Right renal pelvis (tissue), 4 donors: ENCODE data around the gene KIF26A. TPM values are rescaled to one million over a fixed set of nuclear protein-coding genes. Genes with fewer than 3 reads are reported as not detected.

Experiments used
- DNase-seq, 4 donors: peaks; one replicate each; pipeline ENCODE4 v3.0.0-alpha.2; 2013; ENCODE audit warnings: low read depth in 4 of 4, low spot score in 3 of 4, missing footprints in 1 of 4
- polyA plus RNA-seq, 4 donors: library from polyadenylated mRNA; unstranded; fragments of 120-200 nt; gene quantifications; one replicate each; pipeline ENCODE4 v1.2.1, GENCODE V29; 2013; ENCODE audit not compliant: insufficient read length in 4 of 4

The KIF26A gene
- polyA plus RNA-seq, 4 donors = 9.6 to 15.4 (median 10.5) TPM

DNA sequence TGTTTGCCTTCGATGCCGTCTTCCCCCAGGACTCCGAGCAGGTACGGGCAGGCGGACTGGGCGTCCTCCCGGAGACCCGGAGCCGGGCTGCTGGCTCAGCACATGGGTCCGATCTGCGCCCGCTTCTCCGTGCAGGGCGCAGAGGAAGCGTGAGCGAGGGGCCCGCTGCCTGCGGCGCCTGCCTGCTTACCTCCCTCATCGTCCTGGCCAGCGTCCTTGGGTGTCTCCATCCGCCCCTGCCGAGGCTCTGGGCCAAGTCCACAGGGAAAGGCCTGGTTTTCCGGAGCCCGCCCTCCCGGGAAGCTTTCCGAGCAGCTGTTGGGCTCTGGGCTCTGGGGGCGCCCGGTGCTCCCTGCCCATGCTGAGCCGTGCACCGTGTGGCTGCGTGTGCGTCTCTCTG lies 33.5 kb downstream of the KIF26A start:
- DNase-seq = no peak

DNA sequence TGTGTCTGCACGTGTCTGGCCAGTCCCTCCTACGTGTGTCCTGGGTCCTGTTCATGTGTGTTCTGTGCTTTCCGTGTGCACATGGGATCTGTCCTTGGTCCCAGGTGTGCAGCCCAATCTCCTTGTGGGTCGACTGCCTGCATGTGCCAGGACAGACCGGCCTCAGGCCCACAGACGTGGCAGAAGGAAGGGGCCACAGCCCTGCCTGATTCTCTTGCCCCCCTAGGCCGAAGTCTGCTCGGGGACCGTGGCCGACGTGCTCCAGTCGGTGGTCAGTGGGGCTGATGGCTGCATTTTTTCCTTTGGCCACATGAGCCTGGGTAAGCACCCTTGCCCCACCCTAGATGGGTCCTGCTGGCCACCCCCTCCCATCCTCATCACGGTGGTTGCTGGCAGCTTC lies 34.0 kb downstream of the KIF26A start:
- DNase-seq = no peak

DNA sequence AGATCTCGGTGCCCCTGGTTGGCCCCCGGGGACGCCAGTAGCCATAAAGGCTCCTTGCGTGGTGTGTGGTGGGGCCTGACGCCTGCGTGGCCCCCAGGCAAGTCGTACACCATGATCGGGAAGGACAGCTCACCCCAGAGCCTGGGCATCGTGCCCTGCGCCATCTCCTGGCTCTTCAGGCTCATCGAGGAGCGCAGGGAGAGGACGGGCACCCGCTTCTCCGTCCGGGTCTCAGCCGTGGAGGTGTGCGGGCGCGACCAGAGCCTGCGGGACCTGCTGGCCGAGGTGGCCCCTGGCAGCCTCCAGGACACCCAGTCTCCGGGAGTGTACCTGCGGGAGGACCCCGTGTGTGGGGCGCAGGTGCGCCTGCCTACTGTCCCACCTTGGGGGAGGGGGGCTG lies 34.5 kb downstream of the KIF26A start:
- no peak for DNase-seq

DNA sequence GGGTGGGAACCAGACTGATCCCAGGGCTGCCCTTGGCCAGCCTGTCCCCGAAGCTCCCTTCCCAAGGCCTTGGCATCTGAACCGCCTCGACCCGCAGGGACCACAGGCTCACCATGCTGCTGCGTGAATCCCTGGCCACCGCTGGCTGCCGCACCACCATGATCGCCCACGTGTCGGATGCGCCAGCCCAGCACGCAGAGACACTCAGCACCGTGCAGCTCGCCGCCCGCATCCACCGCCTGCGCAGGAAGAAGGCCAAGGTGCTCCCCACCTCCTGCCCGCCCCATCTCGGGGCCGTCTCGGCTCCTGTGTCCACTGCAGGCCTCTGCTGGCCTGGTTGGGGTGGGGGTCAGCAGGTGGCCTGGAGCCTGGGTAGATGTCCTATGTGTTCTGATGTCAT lies 35.7 kb downstream of the KIF26A start:
- DNase-seq = no peak

DNA sequence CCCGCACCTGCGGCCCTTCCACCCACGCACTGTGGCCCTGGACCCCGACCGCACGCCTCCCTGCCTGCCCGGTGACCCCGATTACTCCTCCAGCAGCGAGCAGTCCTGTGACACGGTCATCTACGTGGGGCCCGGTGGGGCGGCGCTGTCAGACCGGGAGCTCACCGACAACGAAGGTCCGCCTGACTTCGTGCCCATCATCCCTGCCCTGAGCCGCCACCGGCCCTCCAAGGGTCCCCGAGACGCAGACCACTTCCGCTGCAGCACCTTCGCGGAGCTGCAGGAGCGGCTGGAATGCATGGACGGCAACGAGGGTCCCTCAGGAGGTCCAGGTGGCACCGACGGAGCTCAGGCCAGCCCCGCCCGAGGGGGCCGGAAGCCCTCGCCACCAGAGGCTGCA lies 36.7 kb downstream of the KIF26A start:
- no peak for DNase-seq

DNA sequence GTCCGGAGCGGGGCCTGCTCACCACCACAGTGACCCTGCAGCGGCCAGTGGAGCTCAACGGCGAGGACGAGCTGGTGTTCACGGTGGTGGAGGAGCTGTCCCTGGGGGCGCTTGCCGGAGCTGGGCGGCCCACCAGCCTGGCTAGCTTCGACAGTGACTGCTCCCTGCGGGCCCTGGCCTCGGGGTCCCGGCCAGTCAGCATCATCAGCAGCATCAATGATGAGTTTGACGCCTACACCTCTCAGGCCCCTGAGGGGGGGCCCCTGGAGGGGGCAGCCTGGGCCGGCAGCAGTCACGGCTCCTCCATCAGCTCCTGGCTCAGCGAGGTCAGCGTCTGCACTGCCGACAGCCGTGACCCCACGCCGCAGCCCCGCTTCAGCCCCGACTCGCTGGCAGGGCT lies 37.4 kb downstream of the KIF26A start:
- DNase-seq = no peak

DNA sequence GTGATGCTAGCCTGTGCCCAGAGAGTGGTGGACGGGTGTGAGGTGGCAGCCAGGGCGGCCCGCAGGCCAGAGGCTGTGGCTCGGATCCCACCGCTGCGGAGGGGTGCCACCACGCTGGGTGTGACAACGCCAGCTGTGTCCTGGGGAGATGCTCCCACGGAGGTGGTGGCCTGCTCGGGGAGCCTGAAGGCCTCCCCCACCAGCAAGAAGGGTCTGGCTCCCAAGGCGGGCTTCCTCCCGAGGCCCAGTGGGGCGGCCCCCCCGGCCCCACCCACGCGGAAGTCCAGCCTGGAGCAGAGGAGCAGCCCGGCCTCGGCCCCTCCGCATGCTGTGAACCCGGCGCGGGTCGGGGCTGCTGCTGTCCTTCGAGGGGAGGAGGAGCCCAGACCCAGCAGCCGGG lies 38.2 kb downstream of the KIF26A start:
- no peak for DNase-seq

DNA sequence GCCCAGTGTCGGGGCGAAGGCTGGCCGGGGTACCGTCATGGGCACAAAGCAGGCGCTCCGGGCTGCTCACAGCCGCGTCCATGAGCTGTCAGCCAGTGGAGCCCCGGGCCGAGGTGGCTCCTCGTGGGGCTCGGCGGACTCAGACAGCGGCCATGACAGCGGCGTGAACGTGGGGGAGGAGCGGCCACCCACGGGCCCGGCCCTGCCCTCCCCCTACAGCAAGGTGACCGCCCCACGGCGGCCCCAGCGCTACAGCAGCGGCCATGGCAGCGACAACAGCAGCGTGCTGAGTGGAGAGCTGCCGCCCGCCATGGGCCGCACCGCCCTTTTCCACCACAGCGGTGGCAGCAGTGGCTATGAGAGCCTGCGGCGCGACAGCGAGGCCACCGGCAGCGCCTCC lies 39.0 kb downstream of the KIF26A start:
- DNase-seq = no peak

DNA sequence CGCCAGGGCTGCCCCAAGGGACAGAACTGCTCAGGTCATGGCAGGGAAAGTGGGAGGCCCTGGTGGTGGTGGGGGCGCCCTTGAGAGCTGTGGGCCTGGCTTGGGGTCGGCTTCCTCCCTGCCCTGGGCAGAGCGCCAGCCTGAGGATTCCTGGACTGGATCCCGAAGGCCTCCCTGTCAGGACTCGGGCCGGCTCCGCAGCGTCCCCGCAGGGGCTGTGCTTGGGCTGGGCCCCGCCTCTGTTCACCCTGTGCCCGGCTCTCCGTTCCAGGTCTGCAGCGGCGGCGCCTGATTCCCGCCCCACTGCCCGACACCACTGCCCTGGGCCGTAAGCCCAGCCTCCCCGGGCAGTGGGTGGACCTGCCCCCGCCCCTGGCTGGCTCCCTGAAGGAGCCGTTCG lies 39.9 kb downstream of the KIF26A start:
- no peak for DNase-seq

DNA sequence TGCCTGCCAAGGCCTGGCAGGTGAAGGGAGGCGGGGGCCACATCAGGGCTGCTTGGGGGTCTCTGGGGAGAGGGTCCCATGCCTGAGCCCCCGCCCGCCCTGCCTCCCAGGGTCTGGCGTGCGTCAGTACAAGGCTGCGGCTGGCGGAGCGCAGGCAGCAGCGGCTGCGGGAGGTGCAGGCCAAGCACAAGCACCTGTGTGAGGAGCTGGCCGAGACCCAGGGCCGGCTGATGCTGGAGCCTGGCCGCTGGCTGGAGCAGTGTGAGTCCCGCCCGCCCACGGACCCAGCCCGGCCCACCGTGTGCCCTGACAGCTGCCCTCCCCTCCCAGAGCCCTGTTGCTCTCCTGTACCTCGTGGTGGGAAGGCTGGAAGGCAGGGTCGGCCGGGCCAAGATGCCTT lies 40.7 kb downstream of the KIF26A start:
- no peak for DNase-seq

DNA sequence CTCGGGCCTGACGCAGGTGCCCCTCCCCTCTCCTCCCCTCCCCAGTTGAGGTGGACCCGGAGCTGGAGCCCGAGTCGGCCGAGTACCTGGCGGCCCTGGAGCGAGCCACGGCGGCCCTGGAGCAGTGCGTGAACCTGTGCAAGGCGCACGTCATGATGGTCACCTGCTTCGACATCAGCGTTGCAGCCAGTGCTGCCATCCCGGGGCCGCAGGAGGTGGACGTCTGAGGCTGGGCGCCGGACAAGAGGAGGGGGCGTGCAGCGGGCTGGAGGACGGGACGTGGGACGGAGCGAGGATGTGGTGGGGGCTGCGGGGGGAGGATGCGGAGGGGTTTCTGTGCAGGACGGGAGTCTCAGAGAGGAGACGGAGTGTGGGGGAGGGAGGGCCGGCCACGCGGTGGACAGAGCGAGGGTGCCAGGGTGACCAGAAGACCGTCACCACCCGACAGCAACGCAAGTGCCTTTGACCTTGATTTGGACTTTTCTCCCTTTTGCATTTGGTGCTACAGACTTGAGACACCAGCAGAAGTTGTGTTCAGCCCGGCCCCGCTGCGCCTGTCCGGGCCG lies 41.3 kb downstream of the KIF26A start:
- no peak for DNase-seq

DNA sequence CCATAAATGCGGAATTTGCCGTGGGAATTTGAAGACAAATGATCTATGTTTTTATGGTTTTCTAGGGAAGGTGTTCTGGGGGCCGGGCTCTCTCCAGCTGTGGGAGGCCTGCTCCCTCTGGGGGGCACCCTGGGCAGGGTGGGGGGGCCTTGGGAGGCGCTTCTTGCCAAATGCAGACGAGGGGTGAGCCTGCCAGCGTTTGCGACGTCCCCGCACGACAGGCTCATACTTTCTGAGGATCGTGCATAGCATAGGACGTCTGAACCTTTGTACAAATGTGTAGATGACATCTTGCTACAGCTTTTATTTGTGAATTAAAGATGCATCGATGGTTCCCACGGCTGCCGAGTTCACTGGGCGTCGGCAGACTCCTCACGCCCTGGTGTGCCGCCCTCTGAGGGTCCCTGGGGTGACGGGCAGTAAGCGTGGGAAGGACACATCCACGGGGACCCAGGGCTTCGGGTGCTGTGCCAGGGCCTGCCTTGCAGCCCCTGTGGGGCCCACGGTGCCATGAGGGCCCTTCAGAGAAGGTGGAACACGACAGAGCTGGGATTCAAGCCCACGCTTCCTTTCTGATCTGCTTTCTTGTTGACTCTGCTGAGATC lies 42.3 kb downstream of the KIF26A start:
- DNase-seq = no peak

DNA sequence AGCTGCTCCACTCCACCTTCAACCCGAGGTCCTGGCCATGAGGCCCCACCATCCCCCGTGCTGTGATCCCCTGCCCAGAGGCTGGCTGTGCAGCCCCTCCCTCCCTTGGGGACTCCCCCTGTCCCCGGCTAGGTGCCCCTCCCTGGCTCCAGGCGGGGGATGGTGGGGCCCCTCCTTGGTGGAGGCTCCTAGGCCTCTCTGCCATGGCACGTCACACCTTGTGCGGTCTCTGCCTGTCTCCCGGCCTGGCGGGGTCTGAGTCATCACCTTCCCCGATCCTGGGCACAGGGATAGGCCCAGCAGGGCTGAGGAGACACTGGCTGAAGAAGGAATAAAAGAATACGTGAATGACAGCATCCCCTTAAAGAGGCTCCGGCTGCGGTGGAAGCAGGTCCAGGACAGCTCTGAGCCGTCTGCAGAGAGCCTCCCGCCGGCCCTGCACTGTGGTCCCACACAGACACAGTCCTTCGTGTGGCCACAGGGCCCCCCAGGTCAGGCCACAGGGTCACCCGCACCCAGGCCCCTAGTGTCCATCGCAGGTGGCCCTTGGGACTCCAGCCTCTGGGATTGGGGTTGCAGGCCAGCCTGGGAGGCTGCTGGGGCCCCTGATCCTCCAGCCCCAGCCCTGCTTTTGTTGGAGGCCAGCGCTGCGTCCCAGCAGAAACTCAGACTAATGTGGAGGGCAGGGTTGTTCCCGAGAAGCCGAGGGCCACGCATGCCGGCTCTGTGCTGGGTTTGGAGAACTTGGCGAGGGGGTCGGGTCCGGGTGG lies 43.6 kb downstream of the KIF26A start:
- DNase-seq = no peak

DNA sequence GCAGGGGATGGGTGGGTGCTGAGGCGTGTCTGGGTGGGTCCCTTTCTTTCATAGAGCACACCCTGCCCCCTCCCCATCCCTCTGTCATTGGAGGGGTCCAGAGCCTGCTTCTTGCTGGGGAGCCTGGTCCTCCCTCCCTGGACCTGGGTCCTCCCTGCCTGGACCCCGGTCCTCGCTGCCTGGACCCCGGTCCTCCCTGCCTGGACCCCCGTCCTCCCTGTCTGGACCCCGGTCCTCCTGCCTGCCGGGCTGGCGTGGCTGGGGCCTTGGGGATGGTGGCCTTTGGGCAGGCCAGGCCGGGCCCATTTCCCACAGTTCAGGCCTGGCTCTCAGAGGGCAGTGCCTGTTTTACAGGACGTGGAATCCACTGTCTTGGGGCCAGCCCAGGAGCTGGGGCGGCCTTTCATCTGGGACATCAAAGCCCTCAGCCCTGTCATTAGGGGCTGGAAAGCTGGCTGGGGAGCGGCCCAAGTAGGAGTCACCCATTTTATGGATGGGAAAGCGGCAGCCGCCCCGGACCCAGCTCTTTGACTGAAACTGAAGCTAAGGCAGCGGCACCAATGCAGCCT lies 44.6 kb downstream of the KIF26A start:
- no peak for DNase-seq

DNA sequence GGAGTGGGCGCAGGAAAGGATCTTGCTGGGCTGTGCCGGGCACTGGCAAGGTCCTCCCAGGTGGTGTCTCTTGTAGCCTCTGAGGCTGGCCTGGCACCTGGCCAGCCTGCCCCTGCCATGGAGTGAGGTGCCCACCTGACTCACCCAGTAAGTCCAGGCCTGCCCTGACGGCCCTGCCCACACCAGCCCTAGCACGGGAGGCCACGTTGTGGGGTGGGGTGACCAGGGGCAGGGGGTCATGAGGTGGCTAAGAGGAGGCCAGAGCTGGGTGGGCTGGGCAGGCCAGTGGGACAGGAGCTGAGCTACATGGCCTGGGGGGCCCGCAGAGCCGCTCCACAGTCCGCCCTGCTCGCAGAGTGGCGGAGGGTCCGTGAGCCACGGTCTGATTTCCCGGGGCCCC lies 45.4 kb downstream of the KIF26A start:
- no peak for DNase-seq

DNA sequence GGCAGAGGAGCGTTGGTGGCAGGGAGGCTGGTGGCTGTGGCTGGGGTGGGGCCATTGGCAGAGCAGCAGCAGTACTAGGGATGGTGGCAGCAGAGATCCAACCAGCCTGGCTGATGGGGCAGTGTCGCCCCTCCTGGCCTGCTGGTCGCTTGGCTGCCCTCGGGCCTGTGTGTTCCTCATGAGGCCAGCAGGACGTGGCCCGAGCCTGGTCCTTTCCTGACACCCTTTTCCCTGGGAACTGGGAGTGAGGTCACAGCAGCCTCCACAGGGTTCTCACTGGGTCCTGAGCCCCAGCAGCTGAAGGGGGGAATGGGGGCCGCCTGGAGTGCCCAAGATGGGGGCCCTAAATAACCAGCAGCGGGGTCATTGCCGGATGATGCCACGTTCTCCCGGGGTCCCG lies 46.1 kb downstream of the KIF26A start:
- DNase-seq = no peak

DNA sequence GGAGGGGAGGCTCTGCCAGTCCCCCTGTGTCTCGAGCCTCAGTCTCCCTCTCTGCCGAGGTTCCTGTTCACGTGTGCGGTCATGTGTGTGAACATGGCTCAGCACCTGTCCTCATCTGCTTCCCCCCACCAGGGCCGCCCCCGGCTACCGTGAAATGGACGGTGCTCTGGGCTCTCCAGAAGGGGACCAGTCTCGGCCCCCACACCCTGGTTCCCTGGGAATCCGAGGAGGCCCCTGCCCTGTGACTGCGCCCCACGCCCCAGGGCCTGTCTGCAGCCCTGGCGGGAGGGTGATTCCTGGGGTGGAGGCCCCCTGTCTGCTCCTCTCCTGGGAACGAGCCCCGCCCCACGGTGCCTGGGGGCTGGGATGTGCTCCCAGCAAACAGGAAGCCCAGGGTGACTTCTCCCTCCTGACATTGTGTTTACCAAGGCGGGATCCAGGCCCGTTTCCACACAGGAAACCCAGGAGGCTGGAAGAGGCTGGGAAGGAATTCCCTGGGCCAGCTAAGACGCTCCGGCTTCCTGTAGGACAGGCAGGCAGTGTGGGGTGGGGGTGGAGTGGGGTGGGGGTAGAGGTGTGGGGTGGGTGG lies 46.6 kb downstream of the KIF26A start:
- no peak for DNase-seq

DNA sequence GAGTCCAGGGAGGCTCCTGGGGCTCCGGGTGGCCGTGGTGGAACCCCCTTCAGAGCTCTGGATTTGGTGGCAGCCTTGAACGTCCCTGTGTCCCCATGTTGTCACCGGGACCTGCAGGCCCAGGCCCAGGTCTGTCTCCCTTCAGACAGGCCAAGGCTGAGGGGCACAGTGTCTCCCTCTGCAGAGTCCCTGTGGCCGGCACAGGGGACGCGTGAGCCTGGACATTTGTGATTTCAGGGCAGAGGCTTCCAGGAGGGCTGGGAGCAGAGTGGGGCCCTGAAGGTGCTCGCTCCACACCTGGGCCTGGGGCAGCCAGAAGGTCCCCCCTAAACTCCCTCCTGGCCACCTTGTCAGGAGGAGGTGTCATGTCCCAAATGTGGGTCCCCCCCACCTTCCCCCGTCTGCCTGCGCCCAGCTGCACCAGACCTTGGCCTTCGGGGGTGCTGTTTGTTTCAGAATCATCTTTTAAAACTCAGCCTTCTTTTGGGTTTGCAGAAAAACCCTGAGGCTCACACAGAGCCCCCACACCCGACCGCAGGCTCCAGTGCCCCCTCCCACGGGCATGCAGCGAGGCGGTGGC lies 47.6 kb downstream of the KIF26A start:
- DNase-seq = no peak

DNA sequence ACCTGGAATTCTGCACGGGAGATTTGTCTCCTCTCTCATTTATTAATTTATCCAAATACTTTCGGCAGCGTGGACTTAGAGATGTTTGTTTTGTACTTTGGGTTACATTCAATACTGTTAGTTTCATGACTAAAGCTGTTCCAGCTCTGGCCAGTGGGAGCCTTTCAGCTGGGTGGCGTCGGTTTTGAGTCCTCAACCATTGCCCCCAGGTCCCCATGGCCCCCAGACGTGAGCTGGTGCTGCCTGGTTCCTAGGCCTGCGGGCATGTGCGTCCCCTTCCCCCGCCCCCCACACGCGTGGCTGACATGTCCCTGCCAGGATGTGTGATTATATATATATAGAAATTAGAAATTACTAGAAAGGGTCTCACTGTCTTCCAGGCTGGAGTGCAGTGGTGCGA lies 48.2 kb downstream of the KIF26A start:
- DNase-seq = no peak

DNA sequence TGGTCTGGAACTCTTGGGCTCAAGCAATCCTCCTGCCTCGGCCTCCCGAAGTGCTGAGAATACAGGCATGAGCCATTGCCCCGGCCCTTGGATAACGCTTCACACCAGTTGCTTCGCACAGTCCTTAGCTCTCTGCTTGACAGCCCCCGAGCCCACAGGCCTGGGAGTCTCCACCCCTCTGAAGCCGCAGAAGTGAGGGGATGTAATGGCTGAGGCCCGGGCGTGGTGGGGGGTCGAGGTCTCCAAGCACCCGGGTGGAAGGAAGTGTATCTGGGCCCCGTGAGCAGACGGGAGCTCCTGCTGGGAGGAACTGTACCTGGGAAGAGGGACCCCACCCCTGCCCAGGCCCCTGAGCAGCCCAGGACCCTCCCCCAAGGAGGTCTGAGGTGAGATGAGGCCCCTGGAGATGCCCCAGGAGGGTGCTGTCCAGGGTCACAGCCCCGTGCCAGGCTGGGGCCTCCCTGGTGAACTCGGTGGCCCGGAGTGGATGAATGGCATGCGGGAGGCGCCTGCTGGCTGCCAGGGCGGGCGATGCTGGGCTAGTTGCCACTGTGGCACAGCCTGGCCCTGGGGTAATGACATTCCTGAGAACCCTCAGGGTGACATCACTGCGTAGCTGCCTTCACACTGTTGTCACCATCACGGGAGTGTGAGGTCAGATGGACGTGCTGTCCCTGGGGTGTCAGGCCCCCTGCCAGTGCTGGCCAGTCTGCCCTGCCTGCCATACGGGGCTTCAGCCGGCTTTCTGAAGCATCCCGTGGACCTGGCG lies 48.9 kb downstream of the KIF26A start:
- no peak for DNase-seq
